Glutamatergic neuron (in vitro differentiated cells): ENCODE data around the gene NR4A3. TPM values are rescaled to one million over a fixed set of nuclear protein-coding genes. Genes with fewer than 3 reads are reported as not detected.
A peak's percentile ranks its signal among the peaks of the same experiment; 100 is the strongest.

ENCODE experiments used
- DNase-seq: peaks from one replicate; pipeline ENCODE4 v3.0.0; 2022
- H3K27ac Mint-ChIP-seq: one replicate; pipeline ENCODE4 v1.8.0; 2020; ENCODE audit warnings: mild to moderate bottlenecking, mixed read lengths, inconsistent platforms; ENCODE audit not compliant: unreplicated experiment
- H3K27me3 Mint-ChIP-seq: one replicate; pipeline ENCODE4 v1.8.0; 2020; ENCODE audit warnings: mild to moderate bottlenecking, moderate library complexity, mixed read lengths, inconsistent platforms; ENCODE audit not compliant: unreplicated experiment
- H3K36me3 Mint-ChIP-seq: one replicate; pipeline ENCODE4 v1.8.0; 2020; ENCODE audit warnings: mild to moderate bottlenecking, mixed read lengths, inconsistent platforms; ENCODE audit not compliant: unreplicated experiment
- H3K4me1 Mint-ChIP-seq: one replicate; pipeline ENCODE4 v1.8.0; 2020; ENCODE audit warnings: mild to moderate bottlenecking, low read depth, mixed read lengths, inconsistent platforms; ENCODE audit not compliant: unreplicated experiment
- H3K4me3 Mint-ChIP-seq: one replicate; pipeline ENCODE4 v1.8.0; 2020; ENCODE audit warnings: mild to moderate bottlenecking, mixed read lengths, inconsistent platforms; ENCODE audit not compliant: unreplicated experiment
- H3K9me3 Mint-ChIP-seq: one replicate; pipeline ENCODE4 v1.8.0; 2020; ENCODE audit warnings: mild to moderate bottlenecking, moderate library complexity, mixed read lengths, inconsistent platforms; ENCODE audit not compliant: unreplicated experiment
- CTCF ChIP-seq: fragments of 200-600 bp; sonication (generic); IDR thresholded peaks from one replicate; pipeline ENCODE4 v1.5.0; 2021; ENCODE audit not compliant: partially characterized antibody, unreplicated experiment
- total RNA-seq: library from RNA; stranded (reverse); fragmentation: NEBNext Ultra II Directional; extraction: Animal tissue kit (Norgen Biotek cat#: 25700); gene quantifications from one replicate; pipeline ENCODE4 v1.2.1, GENCODE V29; 2021; ENCODE audit not compliant: unreplicated experiment

NR4A3 gene
- total RNA-seq, 1 donor from 2014 or later, result 4.1 TPM

GRCh38 chr9:99819856-99820684 is 1.6 kb upstream of the NR4A3 start:
- H3K4me1 Mint-ChIP-seq, result peaks cover 11% of the 10 kb centered on the region
- H3K36me3 Mint-ChIP-seq, result no peaks in the 10 kb centered on the region

GRCh38 chr9:99820685-99821395 is 845 bp upstream of the NR4A3 start:
- TF ChIP-seq CTCF, result no peak
- Mint-ChIP-seq H3K4me1 (peaks cover 11% of the 10 kb centered on the region), H3K9me3 (peaks cover 26% of the 10 kb centered on the region), H3K27ac (peak overlapping the region; percentile 96), H3K4me3 (peak overlapping the region; percentile 97), H3K27me3 (peaks cover 26% of the 10 kb centered on the region), H3K36me3 (no peaks in the 10 kb centered on the region)
- DNase-seq, result no peak

More at GRCh38 chr9:99819856-99820684, 1.6 kb upstream of the NR4A3 start:
- H3K27me3 Mint-ChIP-seq, result peaks cover 26% of the 10 kb centered on the region
- DNase-seq, result peak; percentile 95
- H3K27ac Mint-ChIP-seq, result peak overlapping the region; percentile 96
- no peak for TF ChIP-seq CTCF
- H3K9me3 Mint-ChIP-seq, result peaks cover 26% of the 10 kb centered on the region
- H3K4me3 Mint-ChIP-seq, result peak overlapping the region; percentile 97

GRCh38 chr9:99822109-99822805 is 572 bp downstream of the NR4A3 start:
- Mint-ChIP-seq H3K27ac (peak overlapping the region; percentile 74), H3K27me3 (peaks cover 32% of the 10 kb centered on the region), H3K4me3 (peak overlapping the region; percentile 97), H3K36me3 (no peaks in the 10 kb centered on the region), H3K9me3 (peaks cover 29% of the 10 kb centered on the region), H3K4me1 (peaks cover 11% of the 10 kb centered on the region)
- peak; percentile 72 for DNase-seq
- TF ChIP-seq CTCF, result no peak

- Mint-ChIP-seq H3K4me3 (peak overlapping the region; percentile 97), H3K4me1 (peaks cover 11% of the 10 kb centered on the region), H3K27ac (peak overlapping the region; percentile 74), H3K27me3 (peaks cover 39% of the 10 kb centered on the region), H3K9me3 (peaks cover 33% of the 10 kb centered on the region), H3K36me3 (no peaks in the 10 kb centered on the region)
- DNase-seq, result peak; percentile 19
- no peak for TF ChIP-seq CTCF
Measured at GRCh38 chr9:99822806-99823591, 1.3 kb downstream of the NR4A3 start.
